Activated CD8-positive, alpha-beta memory T cell treated with anti-CD3 and anti-CD28 coated beads for 4 hours (primary cell): Measurements from ENCODE around the gene NCOA3.

Experiments
- DNase-seq, 2 donors: peaks; one replicate each; pipeline ENCODE4 v3.0.0-alpha.2; 2020; ENCODE audit warnings: low read depth in 2 of 2

Gene NCOA3

GRCh38 chr20:47629907-47630306 lies 128.2 kb downstream of the NCOA3 start:
- DNase-seq: no peak

GRCh38 chr20:47631078-47631477 lies 129.4 kb downstream of the NCOA3 start:
- DNase-seq: no peak

GRCh38 chr20:47635256-47635655 lies 133.6 kb downstream of the NCOA3 start:
- DNase-seq: no peak

- no peak for DNase-seq
Measured at GRCh38 chr20:47638851-47639250, 137.2 kb downstream of the NCOA3 start.

GRCh38 chr20:47642118-47642517 lies 140.4 kb downstream of the NCOA3 start:
- no peak for DNase-seq

- no peak for DNase-seq
Measured at GRCh38 chr20:47642624-47643023, 140.9 kb downstream of the NCOA3 start.

- DNase-seq: no peak
Measured at GRCh38 chr20:47645632-47646031, 143.9 kb downstream of the NCOA3 start.

- DNase-seq: no peak
Measured at GRCh38 chr20:47647994-47648393, 146.3 kb downstream of the NCOA3 start.

- DNase-seq: no peak
Measured at GRCh38 chr20:47648943-47649342, 147.3 kb downstream of the NCOA3 start.

- no peak for DNase-seq
Measured at GRCh38 chr20:47652301-47652700, 150.6 kb downstream of the NCOA3 start.

- no peak for DNase-seq
Measured at GRCh38 chr20:47652794-47653193, 151.1 kb downstream of the NCOA3 start.

GRCh38 chr20:47653869-47654268 lies 152.2 kb downstream of the NCOA3 start:
- no peak for DNase-seq

- no peak for DNase-seq
Measured at GRCh38 chr20:47654370-47654769, 152.7 kb downstream of the NCOA3 start.

- DNase-seq: no peak
Measured at GRCh38 chr20:47655635-47656034, 153.9 kb downstream of the NCOA3 start.

- DNase-seq: no peak
Measured at GRCh38 chr20:47656318-47656717, 154.6 kb downstream of the NCOA3 start.

GRCh38 chr20:47659904-47660601 lies 158.4 kb downstream of the NCOA3 start:
- no peak for DNase-seq

GRCh38 chr20:47660602-47660905 lies 158.9 kb downstream of the NCOA3 start:
- no peak for DNase-seq

- DNase-seq: no peak
Measured at GRCh38 chr20:47660983-47661700, 159.5 kb downstream of the NCOA3 start.

- DNase-seq: no peak
Measured at GRCh38 chr20:47661714-47662113, 160.0 kb downstream of the NCOA3 start.

- no peak for DNase-seq
Measured at GRCh38 chr20:47662483-47663353, 161.0 kb downstream of the NCOA3 start.

GRCh38 chr20:47663354-47664067 lies 161.8 kb downstream of the NCOA3 start:
- DNase-seq: peak; percentile 37 to 39

GRCh38 chr20:47664068-47664437 lies 162.4 kb downstream of the NCOA3 start:
- no peak for DNase-seq
